AG04449 (cell line): ENCODE results near the gene ARID1B.
A peak's percentile ranks its signal among the peaks of the same experiment; 100 is the strongest.

Experiments used
- CTCF ChIA-PET: fragments of 350-600 bp; formaldehyde crosslinking; extraction: SDS; loops from one replicate; lab custom pipeline; 2021; ENCODE audit warnings: antibody characterized with exemption; lab: Yijun Ruan, JAX
- POLR2A ChIA-PET: fragments of 400-600, 350-600 bp; formaldehyde crosslinking; extraction: SDS; loops from one replicate; lab custom pipeline; 2020; ENCODE audit warnings: antibody characterized with exemption, inconsistent platforms; lab: Yijun Ruan, JAX
- DNase-seq: peaks from one replicate; pipeline ENCODE4 v3.0.0-alpha.2; 2010; ENCODE audit warnings: low read depth, low spot score
- H3K4me3 ChIP-seq: 2 replicates; pipeline ENCODE4 v1.5.1; 2011; ENCODE audit warnings: low read depth, mild to moderate bottlenecking, control low read depth, low read length
- TF ChIP-seq, protein P1 (sequence below): IDR thresholded peaks from one replicate; pipeline ENCODE4 v1.5.1; 2011; ENCODE audit warnings: mild to moderate bottlenecking, moderate library complexity, low read length, control low read depth, inconsistent platforms; ENCODE audit not compliant: insufficient read depth; ENCODE audit errors: missing control alignments

ARID1B gene

GRCh38 chr6:156875062-156875461 is 97.9 kb downstream of the ARID1B start:
- H3K4me3 ChIP-seq = no peak overlapping the region
- ChIA-PET POLR2A (no interaction called here), CTCF (no interaction called here)

GRCh38 chr6:156876302-156876701 is 99.1 kb downstream of the ARID1B start:
- CTCF ChIA-PET = interaction anchor here (1.6 kb wide), 1 partner anchor 11 kb away, joined by 3 read pairs; no protein-coding TSS in a partner anchor
- POLR2A ChIA-PET = no interaction called here
- TF ChIP-seq, protein P1, sequence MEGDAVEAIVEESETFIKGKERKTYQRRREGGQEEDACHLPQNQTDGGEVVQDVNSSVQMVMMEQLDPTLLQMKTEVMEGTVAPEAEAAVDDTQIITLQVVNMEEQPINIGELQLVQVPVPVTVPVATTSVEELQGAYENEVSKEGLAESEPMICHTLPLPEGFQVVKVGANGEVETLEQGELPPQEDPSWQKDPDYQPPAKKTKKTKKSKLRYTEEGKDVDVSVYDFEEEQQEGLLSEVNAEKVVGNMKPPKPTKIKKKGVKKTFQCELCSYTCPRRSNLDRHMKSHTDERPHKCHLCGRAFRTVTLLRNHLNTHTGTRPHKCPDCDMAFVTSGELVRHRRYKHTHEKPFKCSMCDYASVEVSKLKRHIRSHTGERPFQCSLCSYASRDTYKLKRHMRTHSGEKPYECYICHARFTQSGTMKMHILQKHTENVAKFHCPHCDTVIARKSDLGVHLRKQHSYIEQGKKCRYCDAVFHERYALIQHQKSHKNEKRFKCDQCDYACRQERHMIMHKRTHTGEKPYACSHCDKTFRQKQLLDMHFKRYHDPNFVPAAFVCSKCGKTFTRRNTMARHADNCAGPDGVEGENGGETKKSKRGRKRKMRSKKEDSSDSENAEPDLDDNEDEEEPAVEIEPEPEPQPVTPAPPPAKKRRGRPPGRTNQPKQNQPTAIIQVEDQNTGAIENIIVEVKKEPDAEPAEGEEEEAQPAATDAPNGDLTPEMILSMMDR = peak; percentile 22
- DNase-seq = no peak
- H3K4me3 ChIP-seq = no peak overlapping the region

More at GRCh38 chr6:156875062-156875461, 97.9 kb downstream of the ARID1B start:
- TF ChIP-seq, protein P1 = no peak
- DNase-seq = no peak

- TF ChIP-seq, protein P1 = no peak
- CTCF ChIA-PET = interaction anchor here (0.8 to 1.6 kb wide), 3 partner anchors 10 to 14 kb away, joined by 3 to 5 read pairs (median 4); no protein-coding TSS in a partner anchor
- no peak for DNase-seq
- H3K4me3 ChIP-seq = no peak overlapping the region
- POLR2A ChIA-PET = no interaction called here
Measured at GRCh38 chr6:156877126-156877863, 100.1 kb downstream of the ARID1B start.

GRCh38 chr6:156878681-156879080 is 101.5 kb downstream of the ARID1B start:
- POLR2A ChIA-PET = interaction anchor here (0.5 kb wide), 1 partner anchor 52 kb away, joined by 3 read pairs; no protein-coding TSS in a partner anchor
- TF ChIP-seq, protein P1 = no peak
- CTCF ChIA-PET = interaction anchor here (1.5 kb wide), 1 partner anchor 8 kb away, joined by 3 read pairs; no protein-coding TSS in a partner anchor
- DNase-seq = no peak
- no peak overlapping the region for H3K4me3 ChIP-seq

GRCh38 chr6:156879186-156879585 is 102.0 kb downstream of the ARID1B start:
- TF ChIP-seq, protein P1 = no peak
- DNase-seq = no peak
- ChIA-PET CTCF (interaction anchor here (1.5 kb wide), 1 partner anchor 9 kb away, joined by 3 read pairs; no protein-coding TSS in a partner anchor), POLR2A (no interaction called here)
- H3K4me3 ChIP-seq = no peak overlapping the region

DNA sequence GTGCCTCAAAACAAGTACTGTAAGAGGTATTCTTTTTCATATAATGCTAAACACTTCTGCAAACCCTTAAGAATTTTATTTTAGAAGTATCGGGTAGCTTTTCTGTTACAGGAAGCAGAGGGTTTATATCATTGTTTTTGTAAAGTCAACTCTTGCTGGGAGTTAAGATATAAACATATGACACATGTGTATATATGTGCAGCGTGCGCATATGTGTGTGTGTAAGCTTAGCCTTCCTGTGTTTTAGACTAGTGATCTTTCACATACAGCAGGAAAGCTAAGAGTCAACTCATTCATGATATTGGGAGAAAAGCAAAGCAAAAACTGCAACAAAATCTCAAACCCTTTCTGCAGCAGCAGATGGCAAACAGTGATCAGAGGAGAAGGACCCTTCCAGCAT is 102.4 kb downstream of the ARID1B start:
- CTCF ChIA-PET = interaction anchor here (1.5 kb wide), 1 partner anchor 9 kb away, joined by 3 read pairs; no protein-coding TSS in a partner anchor
- no peak for DNase-seq

More for the DNA sequence above, 102.4 kb downstream of the ARID1B start:
- H3K4me3 ChIP-seq = no peak overlapping the region
- POLR2A ChIA-PET = no interaction called here
- TF ChIP-seq, protein P1 = no peak
